ENCODE results near the gene FERMT3.

DNA sequence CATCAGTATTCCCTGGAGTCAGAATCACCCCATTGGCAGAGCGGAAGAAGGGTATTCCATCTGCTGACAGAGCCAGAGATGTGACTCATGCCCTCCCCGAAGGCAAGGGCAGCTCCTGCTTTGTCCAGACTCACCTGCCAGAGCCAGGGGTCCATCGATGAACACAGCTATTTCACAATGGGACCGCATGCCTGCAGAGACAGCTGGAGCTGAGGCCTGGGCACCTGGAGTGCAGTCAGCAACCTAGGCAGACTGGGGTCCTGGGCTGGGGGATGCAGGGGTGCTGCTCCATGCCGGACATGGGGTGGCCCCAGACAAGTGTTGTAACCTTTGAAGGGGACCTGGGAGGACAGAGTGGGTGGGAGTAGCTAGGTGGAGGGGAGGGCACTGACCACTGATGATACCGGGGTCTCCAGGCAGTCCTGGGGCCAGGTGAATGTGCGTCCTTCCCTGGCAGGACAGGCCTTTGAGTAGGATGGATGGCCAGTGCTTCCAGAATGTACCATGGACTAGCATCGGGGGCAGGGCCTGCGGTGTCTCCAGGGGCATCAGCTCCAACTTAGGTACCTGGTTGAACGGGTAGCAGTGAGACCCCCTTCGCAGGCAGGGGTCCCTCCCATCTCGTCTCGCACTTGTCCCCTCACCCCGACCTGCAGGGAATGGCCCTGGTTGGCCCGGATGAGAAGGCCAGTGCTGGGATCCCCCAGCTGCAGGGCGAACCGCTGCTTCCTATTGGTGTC lies 17.8 kb downstream of the FERMT3 start:
- TF ChIP-seq, protein P1, sequence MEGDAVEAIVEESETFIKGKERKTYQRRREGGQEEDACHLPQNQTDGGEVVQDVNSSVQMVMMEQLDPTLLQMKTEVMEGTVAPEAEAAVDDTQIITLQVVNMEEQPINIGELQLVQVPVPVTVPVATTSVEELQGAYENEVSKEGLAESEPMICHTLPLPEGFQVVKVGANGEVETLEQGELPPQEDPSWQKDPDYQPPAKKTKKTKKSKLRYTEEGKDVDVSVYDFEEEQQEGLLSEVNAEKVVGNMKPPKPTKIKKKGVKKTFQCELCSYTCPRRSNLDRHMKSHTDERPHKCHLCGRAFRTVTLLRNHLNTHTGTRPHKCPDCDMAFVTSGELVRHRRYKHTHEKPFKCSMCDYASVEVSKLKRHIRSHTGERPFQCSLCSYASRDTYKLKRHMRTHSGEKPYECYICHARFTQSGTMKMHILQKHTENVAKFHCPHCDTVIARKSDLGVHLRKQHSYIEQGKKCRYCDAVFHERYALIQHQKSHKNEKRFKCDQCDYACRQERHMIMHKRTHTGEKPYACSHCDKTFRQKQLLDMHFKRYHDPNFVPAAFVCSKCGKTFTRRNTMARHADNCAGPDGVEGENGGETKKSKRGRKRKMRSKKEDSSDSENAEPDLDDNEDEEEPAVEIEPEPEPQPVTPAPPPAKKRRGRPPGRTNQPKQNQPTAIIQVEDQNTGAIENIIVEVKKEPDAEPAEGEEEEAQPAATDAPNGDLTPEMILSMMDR (IDR thresholded peaks at IDR 0.05) = no peak
- TF ChIP-seq POLR2A (IDR thresholded peaks at IDR 0.05) = no peak
